Measurements from ENCODE around the gene RNF166. TPM values are rescaled to one million over a fixed set of nuclear protein-coding genes. Genes with fewer than 3 reads are reported as not detected.

Gene RNF166
- polyA plus RNA-seq, 3 donors = 99.3 to 255 (median 120) TPM

Other genes with a start within 250 kb of the RNF166 start
- gene ZC3H18, start 136.0 kb downstream of the RNF166 start, polyA plus RNA-seq = 10 to 100 TPM in 1 of 3 donors, 1 to 10 TPM in 2; 5.5 to 36.4 (median 6.8) TPM
- under 1 TPM in 1 of 3 donors, not detected in 2; 0.08 TPM for gene IL17C, start 67.8 kb downstream of the RNF166 start, polyA plus RNA-seq
- gene CYBA, start 55.4 kb downstream of the RNF166 start, polyA plus RNA-seq = 1,000 to 10,000 TPM; 1,168 to 2,376 (median 2,092) TPM
- gene MVD, start 43.3 kb downstream of the RNF166 start, polyA plus RNA-seq = 10 to 100 TPM in 2 of 3 donors, 1 to 10 TPM in 1; 9.0 to 17.9 (median 12.2) TPM
- 1 to 10 TPM; 4.2 to 6.4 (median 5.3) TPM for gene SNAI3, start 19.9 kb downstream of the RNF166 start, polyA plus RNA-seq
- gene CTU2, start 95 bp upstream of the RNF166 start, polyA plus RNA-seq = 10 to 100 TPM in 1 of 3 donors, 1 to 10 TPM in 2; 5.9 to 10.3 (median 7.5) TPM
- 100 to 1,000 TPM in 1 of 3 donors, 10 to 100 TPM in 2; 10.2 to 405 (median 15.0) TPM for gene PIEZO1, start 78.8 kb upstream of the RNF166 start, polyA plus RNA-seq
- under 1 TPM; 0.07 to 0.24 (median 0.16) TPM for gene CDT1, start 97.4 kb upstream of the RNF166 start, polyA plus RNA-seq
- gene APRT, start 105.5 kb upstream of the RNF166 start, polyA plus RNA-seq = 100 to 1,000 TPM; 123 to 307 (median 233) TPM
- gene GALNS, start 150.5 kb upstream of the RNF166 start, polyA plus RNA-seq = 10 to 100 TPM; 20.2 to 34.4 (median 32.2) TPM
- 10 to 100 TPM; 38.8 to 89.3 (median 82.4) TPM for gene TRAPPC2L, start 150.7 kb upstream of the RNF166 start, polyA plus RNA-seq
- gene PABPN1L, start 160.3 kb upstream of the RNF166 start, polyA plus RNA-seq = under 1 TPM in 1 of 3 donors, not detected in 2; 0.39 TPM

Measured in CD14-positive monocyte (primary cell).